Hematopoietic multipotent progenitor cell treated with erythropoietin and hydrocortisone succinate and interleukin-3 and kit ligand, for 4 days (in vitro differentiated cells): ENCODE data around the gene INPP5B.
"Not testable (repeated sequence)": the region's sequence is repeated elsewhere in the genome, so short reads cannot be mapped to it uniquely, and the experiment has no call there.

Experiments used
- DNase-seq: peaks from one replicate; pipeline ENCODE4 v3.0.0-alpha.2; 2015

Gene INPP5B

DNA sequence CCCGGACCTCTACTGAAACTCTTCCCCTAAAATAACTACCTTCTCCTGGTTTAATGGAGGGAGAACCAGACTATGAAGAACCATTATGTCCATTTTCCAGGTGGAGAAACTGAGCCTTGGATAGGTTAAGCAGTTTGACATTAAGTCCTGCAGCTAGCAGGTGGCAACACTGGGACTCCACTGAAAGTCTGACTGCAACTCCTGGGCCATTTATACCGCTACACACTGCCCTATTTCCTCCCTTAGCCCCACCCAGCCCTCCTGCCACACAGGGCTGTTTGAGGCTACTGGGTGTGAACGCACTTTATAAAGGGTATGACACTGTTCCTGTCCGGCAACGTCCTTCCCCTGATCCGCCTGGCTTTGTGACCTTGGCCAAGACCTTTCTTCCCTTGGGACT, 511 bp upstream of the INPP5B start:
- peak; percentile 45 for DNase-seq

GRCh38 chr1:37945743-37946702, 830 bp downstream of the INPP5B start:
- DNase-seq, result peak; percentile 74

- DNase-seq, result no peak
These were observed 1.6 kb downstream of the INPP5B start for GRCh38 chr1:37945251-37945650.

DNA sequence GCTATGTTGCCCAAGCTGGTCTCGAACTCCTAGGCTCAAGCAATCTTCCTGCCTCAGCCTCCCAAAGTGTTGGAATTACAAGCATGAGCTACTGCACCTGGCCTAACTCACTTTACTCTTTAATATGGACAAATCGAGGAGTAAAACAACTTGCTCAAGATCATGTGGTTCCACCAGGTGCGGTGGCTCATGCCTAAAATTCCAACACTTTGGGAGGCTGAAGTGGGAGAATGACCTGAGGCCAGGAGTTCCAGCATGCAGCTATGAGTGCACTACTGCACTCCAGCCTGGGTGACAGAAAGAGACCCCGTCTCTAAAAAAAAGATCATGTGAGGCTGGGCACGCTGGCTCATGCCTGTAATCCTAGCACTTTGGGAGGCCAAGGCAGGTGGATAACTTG, 2.0 kb downstream of the INPP5B start:
- no peak for DNase-seq

- no peak for DNase-seq
These were observed 2.6 kb downstream of the INPP5B start for GRCh38 chr1:37944086-37944763.

DNA sequence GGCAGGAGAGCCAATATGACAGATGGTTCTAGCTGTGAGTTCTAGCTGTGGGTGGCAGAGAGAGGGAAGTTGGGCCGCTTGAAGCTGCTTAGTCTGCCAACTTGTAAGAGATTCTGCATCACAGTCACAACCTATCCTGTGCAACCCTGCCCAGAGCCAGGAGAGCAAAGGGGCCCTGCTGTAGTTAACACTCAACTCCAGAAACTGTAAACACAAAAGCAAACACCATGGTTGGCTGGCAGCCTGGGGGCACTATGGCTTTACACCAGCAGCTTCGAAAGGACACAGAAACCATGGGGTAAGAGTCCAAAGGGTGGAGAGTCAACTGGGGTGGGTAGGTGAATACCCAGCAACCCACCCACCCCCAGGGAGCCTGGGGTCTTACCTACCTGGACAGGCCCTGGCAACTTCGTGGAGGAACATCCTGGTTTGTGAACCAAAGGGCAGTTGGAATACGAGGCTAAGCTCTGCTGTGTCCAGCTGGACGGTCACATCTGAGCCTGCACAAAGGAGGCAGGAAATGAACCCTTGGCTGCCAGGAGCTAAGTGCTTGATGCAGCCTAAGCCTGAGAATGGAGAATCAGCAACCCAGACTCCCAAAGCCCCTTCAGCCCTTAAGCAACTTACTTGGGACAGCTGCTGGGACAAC, 6.4 kb downstream of the INPP5B start:
- no peak for DNase-seq

GRCh38 chr1:37936760-37937159, 10.1 kb downstream of the INPP5B start:
- not testable (repeated sequence) for DNase-seq

- DNase-seq, result no peak
These were observed 14.1 kb downstream of the INPP5B start for GRCh38 chr1:37932759-37933158.

- DNase-seq, result peak; percentile 99
These were observed 15.3 kb downstream of the INPP5B start for GRCh38 chr1:37931361-37932158.

DNA sequence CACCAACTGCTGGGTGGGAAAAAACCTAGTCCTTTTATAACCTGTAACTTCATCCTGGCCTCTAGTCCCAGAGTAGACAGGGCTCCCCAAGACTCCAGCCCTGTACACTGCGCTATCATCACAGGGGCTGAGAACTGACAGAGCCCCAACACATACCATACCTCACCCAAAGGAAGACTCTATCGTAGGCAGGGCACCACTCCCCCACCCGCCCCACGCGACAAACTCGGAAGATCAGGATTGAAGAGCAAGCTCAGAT, 15.8 kb downstream of the INPP5B start:
- no peak for DNase-seq

DNA sequence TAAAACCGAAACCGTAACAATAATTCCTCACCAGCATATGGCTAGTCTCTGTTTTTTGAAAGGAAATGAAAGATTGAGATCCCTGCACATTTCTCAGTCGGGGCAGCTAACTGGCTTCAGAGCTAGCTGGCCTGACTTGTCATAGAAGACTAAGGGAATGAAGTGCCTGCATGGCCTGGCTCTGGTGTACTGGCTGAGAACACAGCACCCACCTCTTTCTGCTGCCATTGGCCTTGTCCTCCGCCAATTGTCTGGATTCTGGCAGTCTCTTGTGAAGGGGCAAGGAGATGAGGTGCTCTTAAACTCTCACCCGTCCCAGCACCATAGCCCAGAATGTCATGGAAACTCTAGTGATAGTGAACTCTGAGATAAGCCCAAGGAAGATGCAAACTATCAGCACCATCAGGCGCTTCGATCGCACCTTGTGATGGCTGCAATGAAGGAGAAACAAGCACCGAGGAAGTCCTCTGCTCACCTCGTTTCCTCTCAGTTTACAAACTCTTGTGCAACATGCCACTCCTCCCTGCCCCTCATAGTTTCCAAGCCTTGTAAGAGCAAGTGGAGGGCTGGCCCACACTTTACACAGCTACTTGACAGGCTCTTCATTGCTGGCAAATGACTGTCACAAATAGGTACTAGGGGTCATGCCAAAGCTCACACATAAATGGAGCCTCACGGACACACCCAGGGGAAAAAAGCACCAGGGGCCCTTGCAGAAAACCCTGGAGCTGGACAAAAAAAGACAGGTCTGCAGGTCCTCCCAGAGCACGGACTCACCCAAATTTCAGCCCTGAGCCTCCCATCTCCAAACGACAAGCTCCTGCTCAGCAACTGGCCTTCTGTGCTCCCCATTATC, 16.4 kb downstream of the INPP5B start:
- DNase-seq, result peak; percentile 73

GRCh38 chr1:37926038-37926924, 20.6 kb downstream of the INPP5B start:
- DNase-seq, result no peak

DNA sequence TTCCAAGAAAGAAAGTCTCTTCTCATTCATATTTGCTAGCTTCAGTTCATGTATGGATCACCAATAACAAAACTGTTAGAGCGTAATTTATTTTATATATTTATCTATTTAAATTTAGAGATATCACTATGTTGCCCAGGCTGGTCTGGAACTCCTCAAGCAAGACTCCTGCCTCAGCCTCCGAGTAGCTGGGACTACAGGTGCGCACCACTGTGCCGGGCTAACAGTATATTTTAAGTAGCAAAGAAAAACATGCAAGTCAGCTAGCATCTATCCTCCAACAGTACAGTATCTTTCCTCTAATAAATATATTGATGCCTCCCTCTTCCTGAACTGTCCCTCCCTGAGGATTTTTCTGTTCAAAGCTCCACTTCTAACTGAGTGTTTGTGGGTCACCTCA, 21.5 kb downstream of the INPP5B start:
- DNase-seq, result no peak

- no peak for DNase-seq
These were observed 23.3 kb downstream of the INPP5B start for GRCh38 chr1:37923551-37923889.

GRCh38 chr1:37922767-37923550, 23.9 kb downstream of the INPP5B start:
- DNase-seq, result peak; percentile 99

DNA sequence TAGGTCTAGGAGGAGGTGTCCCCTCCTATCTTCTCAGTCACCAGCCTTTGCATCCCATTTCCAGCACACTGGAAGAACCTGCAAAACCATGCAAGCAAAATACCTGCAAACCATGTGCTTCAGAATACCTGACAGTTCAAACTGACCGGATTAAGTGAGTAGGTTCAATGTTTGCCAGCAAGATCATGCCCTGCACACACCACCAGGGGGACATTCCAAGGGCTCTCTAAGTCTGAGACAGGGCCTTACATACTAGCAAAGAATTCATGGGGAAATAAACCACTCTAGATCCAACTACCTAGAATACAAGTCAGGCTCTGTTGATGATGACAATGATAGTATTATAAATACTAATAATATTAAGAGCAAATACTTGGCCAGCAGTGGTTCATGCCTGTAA, 27.6 kb downstream of the INPP5B start:
- DNase-seq, result peak; percentile 79

DNA sequence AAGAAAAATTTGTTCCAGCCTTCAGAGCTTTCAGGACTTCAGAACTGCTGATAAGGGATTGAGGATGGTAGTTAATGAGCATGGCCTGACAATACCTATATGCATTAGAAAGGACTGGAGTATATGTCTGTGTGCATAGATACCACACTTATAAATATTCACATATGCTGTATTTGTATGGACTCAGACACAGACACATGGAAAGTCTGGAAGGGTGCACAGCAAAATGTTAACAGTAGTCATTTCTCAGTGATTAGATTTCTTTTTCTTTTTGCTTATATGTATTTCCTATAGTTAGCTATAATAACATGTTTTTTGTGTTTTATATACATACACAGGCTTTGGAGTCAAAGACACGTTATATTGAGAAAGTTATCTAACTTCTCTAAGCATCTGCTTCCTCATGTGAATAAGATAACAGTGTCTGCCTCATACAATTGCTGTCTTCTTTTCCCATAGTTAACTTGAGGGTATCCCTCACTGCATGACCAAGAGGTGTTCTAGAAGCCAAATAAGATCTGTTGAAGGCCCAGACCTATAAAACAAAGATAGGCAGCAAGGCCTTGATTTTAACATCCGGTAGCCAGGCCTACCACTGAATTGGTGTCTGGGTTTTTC, 31.3 kb downstream of the INPP5B start:
- peak; percentile 70 for DNase-seq

DNA sequence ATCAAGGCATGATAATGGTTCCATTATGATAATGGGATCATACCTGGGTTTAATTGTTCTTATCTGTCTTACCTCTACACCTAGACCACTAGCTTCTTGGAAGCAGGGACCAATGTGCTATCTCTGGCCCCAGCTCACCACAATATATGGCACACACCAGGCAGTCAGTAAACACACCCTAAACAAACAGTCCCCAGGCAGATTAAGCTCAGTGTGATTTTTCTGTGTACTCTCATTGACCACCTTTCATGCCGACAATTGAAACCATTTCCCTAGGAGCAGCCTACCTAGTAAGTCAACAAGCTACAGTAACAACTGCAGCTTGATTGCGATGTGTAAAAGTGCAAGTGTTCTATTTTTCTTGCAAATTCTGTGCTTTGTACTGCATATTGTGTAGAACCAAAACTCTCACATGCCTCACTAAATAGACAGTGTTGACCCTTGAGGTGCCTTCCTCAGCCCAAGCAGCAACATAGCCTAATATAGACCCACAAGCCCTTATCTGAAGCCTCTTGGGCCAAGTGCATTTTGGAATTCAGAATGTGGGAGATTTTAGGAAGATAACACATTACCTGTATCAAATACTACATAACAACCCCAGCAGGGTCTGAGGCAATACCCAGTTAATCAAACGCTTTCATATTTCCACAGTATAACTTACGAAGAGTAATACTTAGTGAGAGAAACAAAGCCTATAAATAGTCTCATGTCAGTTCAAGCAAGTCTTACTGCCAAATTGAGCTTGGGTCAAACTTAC, 32.0 kb downstream of the INPP5B start:
- no peak for DNase-seq

DNA sequence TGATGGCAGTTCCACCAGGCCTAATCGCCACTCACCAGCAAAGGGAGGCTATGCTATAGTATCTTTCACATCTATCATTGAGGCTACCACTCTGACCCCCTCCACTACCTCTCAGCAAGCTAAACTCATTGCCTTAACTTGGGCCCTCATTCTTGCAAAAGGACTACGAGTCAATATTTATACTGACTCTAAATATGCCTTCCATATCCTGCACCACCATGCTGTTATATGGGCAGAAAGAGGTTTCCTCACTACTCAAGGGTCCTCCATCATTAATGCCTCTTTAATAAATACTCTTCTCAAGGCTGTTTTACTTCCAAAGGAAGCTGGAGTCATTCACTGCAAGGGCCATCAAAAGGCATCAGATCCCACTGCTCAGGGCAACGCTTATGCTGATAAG, 35.4 kb downstream of the INPP5B start:
- not testable (repeated sequence) for DNase-seq
